ENCODE measurements around the gene PLEKHM3.

Gene PLEKHM3

GRCh38 chr2:207816546-207816945 is 208.8 kb downstream of the PLEKHM3 start:
- TF ChIP-seq ZBTB7A (IDR thresholded peaks at IDR 0.05; ENCODE audit: low read depth) (no peak), TEAD4 (IDR thresholded peaks at IDR 0.05) (no peak), FOXM1 (IDR thresholded peaks at IDR 0.05; ENCODE audit: borderline replicate concordance, low read depth) (no peak), YY1 (IDR thresholded peaks at IDR 0.05; ENCODE audit: low read depth) (no peak), EP300 (IDR thresholded peaks at IDR 0.05; ENCODE audit: borderline replicate concordance) (no peak), EGR1 (IDR thresholded peaks at IDR 0.05) (no peak), CREB1 (IDR thresholded peaks at IDR 0.05; ENCODE audit: low read depth) (no peak), TCF12 (IDR thresholded peaks at IDR 0.05; ENCODE audit: low read depth) (no peak), RAD21 (IDR thresholded peaks at IDR 0.05; ENCODE audit: low read depth) (no peak), TAF1 (IDR thresholded peaks at IDR 0.05; ENCODE audit: low read depth) (no peak), CEBPB (IDR thresholded peaks at IDR 0.05) (no peak), USF1 (IDR thresholded peaks at IDR 0.05) (no peak), MAX (IDR thresholded peaks at IDR 0.05) (no peak), NFIC (IDR thresholded peaks at IDR 0.05) (no peak), REST (IDR thresholded peaks at IDR 0.05; ENCODE audit: low read depth) (no peak)

GRCh38 chr2:207815254-207815653 is 210.1 kb downstream of the PLEKHM3 start:
- no peak for TF ChIP-seq CEBPB (IDR thresholded peaks at IDR 0.05)
- no peak for TF ChIP-seq MAX (IDR thresholded peaks at IDR 0.05)

- TF ChIP-seq RAD21 (IDR thresholded peaks at IDR 0.05; ENCODE audit: low read depth) (peak; percentile 18; the same call in 1 of the 2 replicates), USF1 (IDR thresholded peaks at IDR 0.05) (no peak)
Observed at GRCh38 chr2:207813942-207814341, 211.4 kb downstream of the PLEKHM3 start.

GRCh38 chr2:207813221-207813916 is 212.0 kb downstream of the PLEKHM3 start:
- 0 out of 2 replicates have a peak, but pooled peaks have one; percentile 39 for TF ChIP-seq EP300 (IDR thresholded peaks at IDR 0.05; ENCODE audit: borderline replicate concordance)
- TF ChIP-seq TEAD4 (IDR thresholded peaks at IDR 0.05) = no peak

GRCh38 chr2:207812726-207813080 is 212.6 kb downstream of the PLEKHM3 start:
- TF ChIP-seq USF1 (IDR thresholded peaks at IDR 0.05) = no peak
- TF ChIP-seq YY1 (IDR thresholded peaks at IDR 0.05; ENCODE audit: low read depth) = no peak
- TF ChIP-seq MAX (IDR thresholded peaks at IDR 0.05) = no peak
- TF ChIP-seq REST (IDR thresholded peaks at IDR 0.05; ENCODE audit: low read depth) = no peak
- TF ChIP-seq EGR1 (IDR thresholded peaks at IDR 0.05) = no peak
- no peak for TF ChIP-seq EP300 (IDR thresholded peaks at IDR 0.05; ENCODE audit: borderline replicate concordance)
- TF ChIP-seq TEAD4 (IDR thresholded peaks at IDR 0.05) = no peak
- TF ChIP-seq TAF1 (IDR thresholded peaks at IDR 0.05; ENCODE audit: low read depth) = no peak
- TF ChIP-seq TCF12 (IDR thresholded peaks at IDR 0.05; ENCODE audit: low read depth) = no peak
- no peak for TF ChIP-seq CREB1 (IDR thresholded peaks at IDR 0.05; ENCODE audit: low read depth)
- TF ChIP-seq FOXM1 (IDR thresholded peaks at IDR 0.05; ENCODE audit: borderline replicate concordance, low read depth) = no peak
- no peak for TF ChIP-seq CEBPB (IDR thresholded peaks at IDR 0.05)
- TF ChIP-seq ZBTB7A (IDR thresholded peaks at IDR 0.05; ENCODE audit: low read depth) = no peak
- TF ChIP-seq RAD21 (IDR thresholded peaks at IDR 0.05; ENCODE audit: low read depth) = no peak
- TF ChIP-seq NFIC (IDR thresholded peaks at IDR 0.05) = no peak
